ENCODE measurements around the gene PRDM10. TPM values are rescaled to one million over a fixed set of nuclear protein-coding genes. Genes with fewer than 3 reads are reported as not detected.

The PRDM10 gene
- total and polyA plus RNA-seq, 10 of the 15 experiments (the other 5 are each of a cell fraction or from before 2014, with no cell fraction given): 0.93 to 6.2 (median 4.1) TPM

DNA sequence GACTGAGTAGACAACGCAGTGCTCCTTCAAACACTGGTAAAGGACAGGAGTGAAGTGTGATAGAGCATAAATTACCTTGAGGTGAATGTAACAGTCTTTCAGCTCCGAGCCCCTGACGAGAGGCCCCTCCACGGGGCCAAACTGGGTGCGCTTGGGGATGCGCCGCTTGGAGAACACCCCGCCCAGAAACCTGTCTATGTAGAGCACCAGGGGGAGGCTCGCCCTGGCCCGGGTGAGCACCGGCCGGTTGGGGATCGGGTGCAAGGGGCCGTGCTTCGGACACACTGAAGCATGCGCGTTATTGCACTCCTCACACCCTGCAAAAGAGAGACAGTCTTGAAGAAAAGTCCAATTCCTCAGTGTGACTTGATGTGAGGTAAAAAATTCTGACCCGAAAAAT is 57.9 kb downstream of the PRDM10 start:
- POLR2A ChIA-PET: no interaction called here
- no peak for FAIRE-seq
- H3K9ac ChIP-seq (ENCODE audit: control insufficient read depth, insufficient read depth, low read length): no peak overlapping the region

More for the DNA sequence above, 57.9 kb downstream of the PRDM10 start:
- Histone ChIP-seq H3K4me3 (no peak overlapping the region), H3K36me3 (ENCODE audit: control insufficient read depth in 2 of 2, insufficient read depth in 2 of 2, low read length in 1 of 2) (peaks cover 6 to 10% of the 10 kb centered on the region in 2 experiments), H3K4me2 (ENCODE audit: control insufficient read depth, insufficient read depth) (no peak overlapping the region), H3K27me3 (replicated peaks in 1 of 2; ENCODE audit: control insufficient read depth in 2 of 2, insufficient read depth in 2 of 2, low read length in 1 of 2) (no peaks in the 10 kb centered on the region), H3K27ac (ENCODE audit: control insufficient read depth, insufficient read depth) (no peak overlapping the region), H3K9me3 (replicated peaks; ENCODE audit: control insufficient read depth, insufficient read depth, low read length) (no peaks in the 10 kb centered on the region), H3K4me1 (ENCODE audit: control insufficient read depth, insufficient read depth, low read length) (peaks cover 6% of the 10 kb centered on the region), H2AFZ (ENCODE audit: control insufficient read depth, low read depth, low read length) (no peak overlapping the region), H3K79me2 (ENCODE audit: control insufficient read depth, insufficient read depth, low read length) (no peaks in the 10 kb centered on the region), H4K20me1 (ENCODE audit: control insufficient read depth, insufficient read depth) (no peaks in the 10 kb centered on the region)
- DNase-seq (ENCODE audit: low read depth, low spot score) (no peak), ATAC-seq (no peak)
- 99% methylated on average over 18 of the region's 18 CpGs for WGBS (ENCODE audit: insufficient coverage, insufficient replicate concordance, low lambda C conversion rate, missing lambda C conversion rate)
- intact Hi-C loops (cut with micrococcal nuclease; ENCODE audit: unreplicated experiment) (no loop called here), in situ Hi-C loops (cut with MboI) (no loop called here)
- ChIA-PET RAD21 (ENCODE audit: unreplicated experiment) (no interaction called here), CTCF (no interaction called here), SMC1A (ENCODE audit: uncharacterized antibody, unreplicated experiment) (no interaction called here)
- TF ChIP-seq YBX1 (IDR thresholded peaks at IDR 0.05) (no peak), FOXM1 (IDR thresholded peaks at IDR 0.05; ENCODE audit: low read depth, low read length) (no peak), HCFC1 (IDR thresholded peaks at IDR 0.05; ENCODE audit: low read length) (no peak), SP1 (IDR thresholded peaks at IDR 0.05; ENCODE audit: low read depth, low read length) (no peak), ETV6 (conservative IDR thresholded peaks at IDR 0.05 in 1 of 2, IDR thresholded peaks at IDR 0.05 in 1 of 2; ENCODE audit: borderline replicate concordance in 1 of 2, low read depth in 1 of 2) (no peak), CEBPB (IDR thresholded peaks at IDR 0.05; ENCODE audit: borderline replicate concordance in 1 of 2, low read depth in 2 of 2, low read length in 2 of 2) (no peak), ZBED1 (IDR thresholded peaks at IDR 0.05; ENCODE audit: borderline replicate concordance) (no peak), NBN (IDR thresholded peaks at IDR 0.05) (no peak), EP300 (IDR thresholded peaks at IDR 0.05; ENCODE audit: borderline replicate concordance in 1 of 2, control insufficient read depth in 1 of 2, low read depth in 2 of 2, low read length in 2 of 2) (no peak), NRF1 (conservative IDR thresholded peaks at IDR 0.05; ENCODE audit: low read depth, low read length) (no peak), SUZ12 (IDR thresholded peaks at IDR 0.05; ENCODE audit: unreplicated experiment) (no peak)
- TF ChIP-seq, protein P1, sequence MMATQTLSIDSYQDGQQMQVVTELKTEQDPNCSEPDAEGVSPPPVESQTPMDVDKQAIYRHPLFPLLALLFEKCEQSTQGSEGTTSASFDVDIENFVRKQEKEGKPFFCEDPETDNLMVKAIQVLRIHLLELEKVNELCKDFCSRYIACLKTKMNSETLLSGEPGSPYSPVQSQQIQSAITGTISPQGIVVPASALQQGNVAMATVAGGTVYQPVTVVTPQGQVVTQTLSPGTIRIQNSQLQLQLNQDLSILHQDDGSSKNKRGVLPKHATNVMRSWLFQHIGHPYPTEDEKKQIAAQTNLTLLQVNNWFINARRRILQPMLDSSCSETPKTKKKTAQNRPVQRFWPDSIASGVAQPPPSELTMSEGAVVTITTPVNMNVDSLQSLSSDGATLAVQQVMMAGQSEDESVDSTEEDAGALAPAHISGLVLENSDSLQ (IDR thresholded peaks at IDR 0.05): no peak
- TF ChIP-seq, protein P2, sequence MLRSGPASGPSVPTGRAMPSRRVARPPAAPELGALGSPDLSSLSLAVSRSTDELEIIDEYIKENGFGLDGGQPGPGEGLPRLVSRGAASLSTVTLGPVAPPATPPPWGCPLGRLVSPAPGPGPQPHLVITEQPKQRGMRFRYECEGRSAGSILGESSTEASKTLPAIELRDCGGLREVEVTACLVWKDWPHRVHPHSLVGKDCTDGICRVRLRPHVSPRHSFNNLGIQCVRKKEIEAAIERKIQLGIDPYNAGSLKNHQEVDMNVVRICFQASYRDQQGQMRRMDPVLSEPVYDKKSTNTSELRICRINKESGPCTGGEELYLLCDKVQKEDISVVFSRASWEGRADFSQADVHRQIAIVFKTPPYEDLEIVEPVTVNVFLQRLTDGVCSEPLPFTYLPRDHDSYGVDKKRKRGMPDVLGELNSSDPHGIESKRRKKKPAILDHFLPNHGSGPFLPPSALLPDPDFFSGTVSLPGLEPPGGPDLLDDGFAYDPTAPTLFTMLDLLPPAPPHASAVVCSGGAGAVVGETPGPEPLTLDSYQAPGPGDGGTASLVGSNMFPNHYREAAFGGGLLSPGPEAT (IDR thresholded peaks at IDR 0.05; ENCODE audit: low read depth): no peak
- TF ChIP-seq, protein P3, sequence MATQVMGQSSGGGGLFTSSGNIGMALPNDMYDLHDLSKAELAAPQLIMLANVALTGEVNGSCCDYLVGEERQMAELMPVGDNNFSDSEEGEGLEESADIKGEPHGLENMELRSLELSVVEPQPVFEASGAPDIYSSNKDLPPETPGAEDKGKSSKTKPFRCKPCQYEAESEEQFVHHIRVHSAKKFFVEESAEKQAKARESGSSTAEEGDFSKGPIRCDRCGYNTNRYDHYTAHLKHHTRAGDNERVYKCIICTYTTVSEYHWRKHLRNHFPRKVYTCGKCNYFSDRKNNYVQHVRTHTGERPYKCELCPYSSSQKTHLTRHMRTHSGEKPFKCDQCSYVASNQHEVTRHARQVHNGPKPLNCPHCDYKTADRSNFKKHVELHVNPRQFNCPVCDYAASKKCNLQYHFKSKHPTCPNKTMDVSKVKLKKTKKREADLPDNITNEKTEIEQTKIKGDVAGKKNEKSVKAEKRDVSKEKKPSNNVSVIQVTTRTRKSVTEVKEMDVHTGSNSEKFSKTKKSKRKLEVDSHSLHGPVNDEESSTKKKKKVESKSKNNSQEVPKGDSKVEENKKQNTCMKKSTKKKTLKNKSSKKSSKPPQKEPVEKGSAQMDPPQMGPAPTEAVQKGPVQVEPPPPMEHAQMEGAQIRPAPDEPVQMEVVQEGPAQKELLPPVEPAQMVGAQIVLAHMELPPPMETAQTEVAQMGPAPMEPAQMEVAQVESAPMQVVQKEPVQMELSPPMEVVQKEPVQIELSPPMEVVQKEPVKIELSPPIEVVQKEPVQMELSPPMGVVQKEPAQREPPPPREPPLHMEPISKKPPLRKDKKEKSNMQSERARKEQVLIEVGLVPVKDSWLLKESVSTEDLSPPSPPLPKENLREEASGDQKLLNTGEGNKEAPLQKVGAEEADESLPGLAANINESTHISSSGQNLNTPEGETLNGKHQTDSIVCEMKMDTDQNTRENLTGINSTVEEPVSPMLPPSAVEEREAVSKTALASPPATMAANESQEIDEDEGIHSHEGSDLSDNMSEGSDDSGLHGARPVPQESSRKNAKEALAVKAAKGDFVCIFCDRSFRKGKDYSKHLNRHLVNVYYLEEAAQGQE (IDR thresholded peaks at IDR 0.05; ENCODE audit: low read depth, low read length): no peak
- no TSS peak for BruUV-seq (replicated peaks)

Data from GM12878 (cell line).